GM12878 (cell line): Measurements from ENCODE around the gene ZBTB3. TPM values are rescaled to one million over a fixed set of nuclear protein-coding genes. Genes with fewer than 3 reads are reported as not detected.

Source experiments
- ATAC-seq: fragments of 200-7000 bp; cut with Tn5 transposase; 3 replicates; pipeline ENCODE4 v1.9.1; 2020; ENCODE audit warnings: mild to moderate bottlenecking, moderate library complexity
- BruUV-seq: library from RNA; stranded (reverse); fragments of 400-500 nt; replicated peaks from 2 replicates; lab custom pipeline; 2021; lab: Mats Ljungman, UMichigan
- CTCF ChIA-PET: fragments of 300-600 bp; sonication (Branson Sonifier 250); formaldehyde crosslinking; extraction: SDS; loops from one replicate; lab custom pipeline; 2021; ENCODE audit warnings: inconsistent platforms; lab: Yijun Ruan, JAX
- POLR2A ChIA-PET: fragments of 350-600 bp; formaldehyde crosslinking; extraction: SDS; loops from one replicate; lab custom pipeline; 2021; ENCODE audit warnings: inconsistent platforms; lab: Charles Lee
- RAD21 ChIA-PET: fragments of 300-600 bp; sonication (Branson Sonifier 250); formaldehyde crosslinking; loops from one replicate; lab custom pipeline; 2023; ENCODE audit warnings: antibody characterized with exemption; ENCODE audit not compliant: unreplicated experiment; lab: Charles Lee
- SMC1A ChIA-PET: fragments of 300-600 bp; sonication (Branson Sonifier 250); formaldehyde crosslinking; loops from one replicate; lab custom pipeline; 2023; ENCODE audit not compliant: unreplicated experiment, uncharacterized antibody; lab: Charles Lee
- DNase-seq: peaks from one replicate; pipeline ENCODE4 v3.0.0-alpha.2; 2011; ENCODE audit warnings: low read depth, low spot score
- FAIRE-seq: peaks from 3 replicates; lab custom pipeline; 2011; peaks lifted over from hg19 to GRCh38; lab: Jason Lieb, UNC
- H2AFZ ChIP-seq: 2 replicates; pipeline ENCODE4 v1.6.0; 2011; ENCODE audit warnings: low read depth, low read length, control low read depth; ENCODE audit not compliant: control insufficient read depth
- H3K27ac ChIP-seq: 2 replicates; pipeline ENCODE4 v1.5.1; 2011; ENCODE audit warnings: control low read depth; ENCODE audit not compliant: control insufficient read depth, insufficient read depth
- H3K27me3 ChIP-seq, 2 experiments: replicated peaks in 1 of 2; 2 replicates each; pipeline versions ENCODE4 v1.6.0 to v1.6.1; 2011; ENCODE audit warnings: low read length in 1 of 2; ENCODE audit not compliant: control insufficient read depth in 2 of 2, insufficient read depth in 2 of 2
- H3K36me3 ChIP-seq, 2 experiments: 2 replicates each; pipeline ENCODE4 v1.5.1; 2011; ENCODE audit warnings: low read length in 1 of 2; ENCODE audit not compliant: control insufficient read depth in 2 of 2, insufficient read depth in 2 of 2
- H3K4me1 ChIP-seq: 2 replicates; pipeline ENCODE4 v1.6.1; 2011; ENCODE audit warnings: mild to moderate bottlenecking, low read length, moderate library complexity, mixed read lengths; ENCODE audit not compliant: control insufficient read depth, insufficient read depth
- H3K4me2 ChIP-seq: 2 replicates; pipeline ENCODE4 v1.6.0; 2011; ENCODE audit warnings: control low read depth; ENCODE audit not compliant: control insufficient read depth, insufficient read depth
- H3K4me3 ChIP-seq: fragments of 200-600 bp; sonication (generic); 2 replicates; pipeline ENCODE4 v1.5.1; 2016
- H3K79me2 ChIP-seq: 2 replicates; pipeline ENCODE4 v1.6.0; 2011; ENCODE audit warnings: low read length; ENCODE audit not compliant: control insufficient read depth, insufficient read depth
- H3K9ac ChIP-seq: 2 replicates; pipeline ENCODE4 v1.8.0; 2011; ENCODE audit warnings: low read length, control low read depth, mixed read lengths; ENCODE audit not compliant: control insufficient read depth, insufficient read depth
- H3K9me3 ChIP-seq: replicated peaks from 3 replicates; pipeline ENCODE4 v1.5.1; 2011; ENCODE audit warnings: mild to moderate bottlenecking, low read length; ENCODE audit not compliant: control insufficient read depth, insufficient read depth
- H4K20me1 ChIP-seq: 2 replicates; pipeline ENCODE4 v1.6.0; 2011; ENCODE audit not compliant: control insufficient read depth, insufficient read depth
- BCL11A ChIP-seq: IDR thresholded peaks from 2 replicates; pipeline ENCODE4 v1.6.1; 2011; ENCODE audit warnings: low read depth, low read length
- BMI1 ChIP-seq: fragments of 450-650 bp; IDR thresholded peaks from 2 replicates; pipeline ENCODE4 v1.6.1; 2016; ENCODE audit warnings: mild to moderate bottlenecking, moderate library complexity, borderline replicate concordance
- BRCA1 ChIP-seq: IDR thresholded peaks from 2 replicates; pipeline ENCODE4 v1.6.1; 2011; ENCODE audit warnings: low read depth, low read length, improper control_type of control experiment
- CREM ChIP-seq: IDR thresholded peaks from 2 replicates; pipeline ENCODE4 v1.6.1; 2014; ENCODE audit warnings: antibody characterized with exemption, low read depth
- HCFC1 ChIP-seq: fragments of 150-350 bp; IDR thresholded peaks from 2 replicates; pipeline ENCODE4 v1.6.1; 2014; ENCODE audit warnings: low read length
- HDAC6 ChIP-seq: fragments of 200-600 bp; sonication (generic); IDR thresholded peaks from one replicate; pipeline ENCODE4 v1.8.0; 2017; ENCODE audit warnings: antibody characterized with exemption; ENCODE audit not compliant: unreplicated experiment
- IKZF2 ChIP-seq, 2 experiments: fragments of 450-650 bp; IDR thresholded peaks; 2 replicates each; pipeline ENCODE4 v1.6.1; 2017; ENCODE audit warnings: mild to moderate bottlenecking in 2 of 2, moderate library complexity in 2 of 2
- IRF4 ChIP-seq: IDR thresholded peaks from 2 replicates; pipeline ENCODE4 v1.6.1; 2011; ENCODE audit warnings: low read depth, low read length
- MYB ChIP-seq: fragments of 150-350 bp; IDR thresholded peaks from 2 replicates; pipeline ENCODE4 v1.6.1; 2014; ENCODE audit warnings: mild to moderate bottlenecking, low read depth, low read length, borderline replicate concordance
- STAT1 ChIP-seq: fragments of 450-650 bp; conservative IDR thresholded peaks from 2 replicates; pipeline ENCODE4 v1.6.1; 2014; ENCODE audit warnings: antibody characterized with exemption, mild to moderate bottlenecking
- SUPT20H ChIP-seq: IDR thresholded peaks from 2 replicates; pipeline ENCODE4 v1.6.1; 2011; ENCODE audit warnings: low read depth, mild to moderate bottlenecking, low read length, moderate library complexity, borderline replicate concordance; ENCODE audit not compliant: control insufficient read depth
- TAF1 ChIP-seq: IDR thresholded peaks from 2 replicates; pipeline ENCODE4 v1.6.1; 2011; ENCODE audit warnings: mild to moderate bottlenecking, low read depth, low read length, borderline replicate concordance
- TARDBP ChIP-seq: IDR thresholded peaks from 2 replicates; pipeline ENCODE4 v1.6.1; 2016; ENCODE audit warnings: borderline replicate concordance
- YY1 ChIP-seq: IDR thresholded peaks from 2 replicates; pipeline ENCODE4 v1.6.1; 2011; ENCODE audit warnings: low read depth, mild to moderate bottlenecking, low read length
- ZNF207 ChIP-seq: fragments of 450-650 bp; IDR thresholded peaks from 2 replicates; pipeline ENCODE4 v1.6.1; 2014; ENCODE audit warnings: antibody characterized with exemption, mild to moderate bottlenecking, borderline replicate concordance
- ZNF384 ChIP-seq: IDR thresholded peaks from 2 replicates; pipeline ENCODE4 v1.6.1; 2012; ENCODE audit warnings: low read depth, mild to moderate bottlenecking, low read length, improper control_type of control experiment, borderline replicate concordance
- WGBS: methylation state at CpG from one replicate; pipeline ENCODE4 v1.1.6; 2016; ENCODE audit warnings: low lambda C conversion rate; ENCODE audit not compliant: insufficient replicate concordance, insufficient coverage; ENCODE audit errors: missing lambda C conversion rate; 5-methylcytosine and 5-hydroxymethylcytosine counted together
- in situ Hi-C: fragments of 300-500 bp; cut with MboI; formaldehyde crosslinking; loops from 9 replicates; pipeline ENCODE4 v1.14.3; 2018; ENCODE audit warnings: mixed read lengths
- intact Hi-C: fragments of 100-400 bp; cut with micrococcal nuclease; formaldehyde crosslinking; loops from one replicate; pipeline ENCODE4 v1.14.2; 2022; ENCODE audit not compliant: unreplicated experiment
- polyA plus RNA-seq, 11 experiments: library from polyadenylated mRNA; depleted of rRNA in 4 of 11; unstranded in 6 of 11; stranded (reverse) in 5 of 11; fragments of >200 nt; fragmentation: Nextera tagmentation in 4 of 11; fragmentation: Illumina TruSeq in 1 of 11; extraction: Ambion mirVana in 4 of 11; extraction: Trizol in 1 of 11; gene quantifications; 1 replicate in 1 of 11; 2 replicates in 10 of 11; pipeline versions ENCODE4 v1.2.1 to v1.2.3, GENCODE V29; 2011 to 2016; ENCODE audit warnings: inconsistent platforms in 2 of 11, missing spikeins in 2 of 11, low read depth in 1 of 11
- total RNA-seq, 4 experiments: library from RNA; depleted of rRNA in 3 of 4; stranded (reverse); fragments of >200 nt in 3 of 4; fragmentation: Illumina TruSeq in 1 of 4; extraction: Trizol in 1 of 4; gene quantifications; 2 replicates each; pipeline versions ENCODE4 v1.2.1 to v1.2.3, GENCODE V29; 2013 to 2021
- TF ChIP-seq, protein P1 (sequence below): fragments of 450-650 bp; IDR thresholded peaks from 2 replicates; pipeline ENCODE4 v1.6.1; 2017; ENCODE audit warnings: antibody characterized with exemption, mild to moderate bottlenecking, moderate library complexity
- TF ChIP-seq, protein P2 (sequence below): IDR thresholded peaks from 2 replicates; pipeline ENCODE4 v1.6.1; 2012; ENCODE audit warnings: low read depth, low read length, improper control_type of control experiment
- TF ChIP-seq, protein P3 (sequence below): IDR thresholded peaks from 2 replicates; pipeline ENCODE4 v1.6.1; 2011; ENCODE audit warnings: borderline replicate concordance, low read depth, mild to moderate bottlenecking, moderate library complexity, mixed read lengths, low read length; ENCODE audit not compliant: insufficient read depth; ENCODE audit errors: extremely low read length

The ZBTB3 gene
- total and polyA plus RNA-seq, 10 of the 15 experiments (the other 5 are each of a cell fraction or from before 2014, with no cell fraction given) = 1.4 to 7.7 (median 4.8) TPM

DNA sequence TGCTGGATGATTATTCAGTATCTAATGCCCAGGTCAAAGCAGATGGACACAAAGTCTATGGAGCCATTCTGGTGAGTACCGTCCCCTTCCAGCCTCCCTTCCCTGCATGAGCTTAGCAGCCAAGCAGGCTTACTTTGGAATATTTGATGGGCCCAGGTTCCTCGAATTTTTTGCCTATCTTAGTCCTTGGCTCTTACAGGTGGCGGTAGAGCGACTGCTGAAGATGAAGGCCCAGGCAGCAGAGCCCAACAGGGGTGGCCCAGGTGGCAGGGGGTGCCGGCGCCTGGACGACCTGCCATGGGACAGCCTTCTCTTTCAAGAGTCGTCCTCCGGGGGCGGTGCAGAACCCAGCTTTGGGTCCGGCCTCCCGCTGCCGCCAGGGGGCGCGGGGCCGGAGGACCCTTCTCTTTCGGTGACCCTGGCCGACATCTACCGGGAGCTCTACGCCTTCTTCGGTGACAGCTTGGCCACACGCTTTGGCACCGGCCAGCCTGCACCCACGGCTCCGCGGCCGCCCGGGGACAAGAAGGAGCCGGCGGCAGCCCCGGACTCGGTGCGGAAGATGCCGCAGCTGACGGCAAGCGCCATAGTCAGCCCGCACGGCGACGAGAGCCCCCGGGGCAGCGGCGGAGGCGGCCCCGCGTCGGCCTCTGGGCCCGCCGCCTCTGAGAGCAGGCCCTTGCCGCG, 32.5 kb upstream of the ZBTB3 start:
- WGBS = under 1% methylated on average over 51 of the region's 51 CpGs
- Histone ChIP-seq H3K9me3 (no peaks in the 10 kb centered on the region), H3K36me3 (peaks cover 5 to 14% of the 10 kb centered on the region in 2 experiments), H3K27ac (peak overlapping the region; percentile 64), H3K9ac (peak overlapping the region; percentile 77), H3K4me2 (peak overlapping the region; percentile 95), H3K4me3 (peak overlapping the region; percentile 95), H3K4me1 (peaks cover 6% of the 10 kb centered on the region), H3K79me2 (peaks cover 39% of the 10 kb centered on the region), H3K27me3 (no peaks in the 10 kb centered on the region), H2AFZ (peak overlapping the region; percentile 31), H4K20me1 (no peaks in the 10 kb centered on the region)
- ChIA-PET SMC1A (interaction anchor here (0.9 to 4.2 kb wide), 18 partner anchors 11 to 362 kb away, joined by 3 to 33 read pairs (median 4); partner anchors contain the start of genes POLR2G, SLC3A2, TAF6L and WDR74), CTCF (interaction anchor here (0.5 to 6.6 kb wide), 42 partner anchors 11 to 392 kb away, joined by 3 to 131 read pairs (median 5); partner anchors contain the start of genes BSCL2, GNG3, HNRNPUL2 and POLR2G), POLR2A (interaction anchor here (0.9 to 6.0 kb wide), 19 partner anchors 8 to 115 kb away, joined by 3 to 53 read pairs (median 7); partner anchors contain the start of genes HNRNPUL2, LBHD1, POLR2G and SLC3A2), RAD21 (interaction anchor here (0.6 to 3.8 kb wide), 25 partner anchors 9 to 392 kb away, joined by 3 to 57 read pairs (median 5); partner anchors contain the start of genes C11orf98, CSKMT, HNRNPUL2 and LBHD1)
- no TSS peak for BruUV-seq
- ATAC-seq (peak; percentile 86), FAIRE-seq (peak; percentile 81), DNase-seq (no peak)
- intact Hi-C loops = loop anchor here (1.0 to 5.0 kb wide), 5 partner anchors 16 to 96 kb away; partner anchors contain the start of genes NXF1, SLC3A2, TAF6L and WDR74
- in situ Hi-C loops = no loop called here
- TF ChIP-seq STAT1 (0 out of 2 replicates have a peak, but pooled peaks have one; percentile 17), IRF4 (no peak), BMI1 (no peak), TAF1 (peak; percentile 35; the same call in 1 of the 2 replicates), HDAC6 (no peak), SUPT20H (no peak), YY1 (peak; percentile 89), HCFC1 (no peak), BRCA1 (no peak), ZNF384 (no peak), MYB (no peak), ZNF207 (0 out of 2 replicates have a peak, but pooled peaks have one; percentile 52), TARDBP (no peak), CREM (peak; percentile 23; the same call in 1 of the 2 replicates), BCL11A (no peak), IKZF2 (IDR thresholded peaks at IDR 0.05) (no peak)
- TF ChIP-seq, protein P1, sequence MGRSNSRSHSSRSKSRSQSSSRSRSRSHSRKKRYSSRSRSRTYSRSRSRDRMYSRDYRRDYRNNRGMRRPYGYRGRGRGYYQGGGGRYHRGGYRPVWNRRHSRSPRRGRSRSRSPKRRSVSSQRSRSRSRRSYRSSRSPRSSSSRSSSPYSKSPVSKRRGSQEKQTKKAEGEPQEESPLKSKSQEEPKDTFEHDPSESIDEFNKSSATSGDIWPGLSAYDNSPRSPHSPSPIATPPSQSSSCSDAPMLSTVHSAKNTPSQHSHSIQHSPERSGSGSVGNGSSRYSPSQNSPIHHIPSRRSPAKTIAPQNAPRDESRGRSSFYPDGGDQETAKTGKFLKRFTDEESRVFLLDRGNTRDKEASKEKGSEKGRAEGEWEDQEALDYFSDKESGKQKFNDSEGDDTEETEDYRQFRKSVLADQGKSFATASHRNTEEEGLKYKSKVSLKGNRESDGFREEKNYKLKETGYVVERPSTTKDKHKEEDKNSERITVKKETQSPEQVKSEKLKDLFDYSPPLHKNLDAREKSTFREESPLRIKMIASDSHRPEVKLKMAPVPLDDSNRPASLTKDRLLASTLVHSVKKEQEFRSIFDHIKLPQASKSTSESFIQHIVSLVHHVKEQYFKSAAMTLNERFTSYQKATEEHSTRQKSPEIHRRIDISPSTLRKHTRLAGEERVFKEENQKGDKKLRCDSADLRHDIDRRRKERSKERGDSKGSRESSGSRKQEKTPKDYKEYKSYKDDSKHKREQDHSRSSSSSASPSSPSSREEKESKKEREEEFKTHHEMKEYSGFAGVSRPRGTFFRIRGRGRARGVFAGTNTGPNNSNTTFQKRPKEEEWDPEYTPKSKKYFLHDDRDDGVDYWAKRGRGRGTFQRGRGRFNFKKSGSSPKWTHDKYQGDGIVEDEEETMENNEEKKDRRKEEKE = peak; percentile 56; the same call in 1 of the 2 replicates
- TF ChIP-seq, protein P2, sequence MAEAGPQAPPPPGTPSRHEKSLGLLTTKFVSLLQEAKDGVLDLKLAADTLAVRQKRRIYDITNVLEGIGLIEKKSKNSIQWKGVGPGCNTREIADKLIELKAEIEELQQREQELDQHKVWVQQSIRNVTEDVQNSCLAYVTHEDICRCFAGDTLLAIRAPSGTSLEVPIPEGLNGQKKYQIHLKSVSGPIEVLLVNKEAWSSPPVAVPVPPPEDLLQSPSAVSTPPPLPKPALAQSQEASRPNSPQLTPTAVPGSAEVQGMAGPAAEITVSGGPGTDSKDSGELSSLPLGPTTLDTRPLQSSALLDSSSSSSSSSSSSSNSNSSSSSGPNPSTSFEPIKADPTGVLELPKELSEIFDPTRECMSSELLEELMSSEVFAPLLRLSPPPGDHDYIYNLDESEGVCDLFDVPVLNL = no peak
- TF ChIP-seq, protein P3, sequence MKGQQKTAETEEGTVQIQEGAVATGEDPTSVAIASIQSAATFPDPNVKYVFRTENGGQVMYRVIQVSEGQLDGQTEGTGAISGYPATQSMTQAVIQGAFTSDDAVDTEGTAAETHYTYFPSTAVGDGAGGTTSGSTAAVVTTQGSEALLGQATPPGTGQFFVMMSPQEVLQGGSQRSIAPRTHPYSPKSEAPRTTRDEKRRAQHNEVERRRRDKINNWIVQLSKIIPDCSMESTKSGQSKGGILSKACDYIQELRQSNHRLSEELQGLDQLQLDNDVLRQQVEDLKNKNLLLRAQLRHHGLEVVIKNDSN = no peak
